ENCODE measurements around the gene ACSM2A.
"Not testable (repeated sequence)": the region's sequence is repeated elsewhere in the genome, so short reads cannot be mapped to it uniquely, and the experiment has no call there.

ACSM2A gene

GRCh38 chr16:20459227-20459626 is 7.9 kb downstream of the ACSM2A start:
- DNase-seq (ENCODE audit: low spot score), result not testable (repeated sequence)

DNA sequence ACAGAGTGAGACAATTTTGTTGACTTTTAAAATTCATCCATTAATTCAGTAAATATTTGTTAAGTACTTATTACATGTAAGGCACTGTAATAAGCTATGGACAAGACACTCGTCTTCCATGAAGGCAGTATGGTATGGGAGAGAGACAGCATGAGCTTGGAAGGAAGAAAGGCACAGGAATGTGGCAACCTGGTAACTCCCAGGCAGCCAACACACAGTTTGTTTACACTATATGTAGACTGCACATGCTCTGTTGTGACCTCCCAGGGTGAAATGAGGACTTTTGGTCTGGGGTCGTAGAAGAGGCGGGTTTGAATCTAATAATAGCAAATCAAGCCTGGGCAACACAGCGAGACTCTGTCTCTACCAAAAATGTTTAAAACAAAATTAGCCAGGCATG is 9.0 kb downstream of the ACSM2A start:
- not testable (repeated sequence) for DNase-seq (ENCODE audit: low spot score)

GRCh38 chr16:20468954-20469353 is 17.6 kb downstream of the ACSM2A start:
- DNase-seq (ENCODE audit: low spot score), result not testable (repeated sequence)

- DNase-seq (ENCODE audit: low spot score), result not testable (repeated sequence)
These were observed 18.6 kb downstream of the ACSM2A start for GRCh38 chr16:20469930-20470329.

- not testable (repeated sequence) for DNase-seq (ENCODE audit: low spot score)
These were observed 19.4 kb downstream of the ACSM2A start for GRCh38 chr16:20470732-20471131.

- DNase-seq (ENCODE audit: low spot score), result not testable (repeated sequence)
These were observed 25.9 kb downstream of the ACSM2A start for GRCh38 chr16:20477188-20477744.

- DNase-seq (ENCODE audit: low spot score), result not testable (repeated sequence)
These were observed 32.7 kb downstream of the ACSM2A start for GRCh38 chr16:20483989-20484388.

GRCh38 chr16:20484726-20485125 is 33.4 kb downstream of the ACSM2A start:
- no peak for DNase-seq (ENCODE audit: low spot score)

DNA sequence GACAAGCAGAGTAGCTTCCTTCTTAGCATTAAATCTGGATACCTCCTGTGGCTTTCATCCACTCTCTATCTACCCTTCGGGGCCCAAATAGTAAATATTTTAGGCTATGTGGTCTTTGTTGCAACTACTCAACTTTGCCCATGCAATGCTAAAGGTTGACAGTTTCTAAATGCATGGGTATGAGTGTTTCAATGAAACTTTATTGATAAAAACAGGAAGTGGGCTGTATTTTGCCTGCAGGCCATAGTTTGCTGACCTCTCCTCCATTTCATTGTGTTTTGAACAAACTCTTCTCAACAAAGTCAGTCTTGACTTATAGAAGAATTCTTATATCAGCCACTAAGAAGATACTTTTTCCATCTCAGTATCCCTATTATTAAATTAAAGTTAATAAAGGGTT is 34.1 kb downstream of the ACSM2A start:
- DNase-seq (ENCODE audit: low spot score), result no peak

- DNase-seq (ENCODE audit: low spot score), result not testable (repeated sequence)
These were observed 39.7 kb downstream of the ACSM2A start for GRCh38 chr16:20490994-20491393.

- not testable (repeated sequence) for DNase-seq (ENCODE audit: low spot score)
These were observed 40.1 kb downstream of the ACSM2A start for GRCh38 chr16:20491448-20491847.

GRCh38 chr16:20504418-20504817 is 53.1 kb downstream of the ACSM2A start:
- DNase-seq (ENCODE audit: low spot score), result no peak

GRCh38 chr16:20507280-20507679 is 56.0 kb downstream of the ACSM2A start:
- DNase-seq (ENCODE audit: low spot score), result no peak

DNA sequence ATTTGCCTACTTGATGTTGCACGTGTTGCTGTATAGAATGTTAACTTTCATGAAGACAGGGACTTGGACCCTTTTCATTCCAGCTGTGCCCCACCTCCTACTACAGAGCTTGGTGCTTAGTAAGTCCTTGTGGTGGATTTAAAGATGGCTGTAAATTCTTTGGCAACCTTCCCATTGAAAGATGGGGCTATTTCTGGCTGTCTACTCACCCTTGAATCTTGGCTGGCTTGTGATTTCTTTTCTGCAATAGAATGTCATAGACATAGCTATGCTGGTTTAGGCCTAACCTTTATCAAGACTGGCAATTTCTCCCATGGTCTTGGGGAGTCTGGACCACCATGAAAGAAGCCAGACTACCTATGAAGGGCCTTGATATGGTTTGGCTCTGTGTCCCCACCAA is 59.0 kb downstream of the ACSM2A start:
- no peak for DNase-seq (ENCODE audit: low spot score)

DNA sequence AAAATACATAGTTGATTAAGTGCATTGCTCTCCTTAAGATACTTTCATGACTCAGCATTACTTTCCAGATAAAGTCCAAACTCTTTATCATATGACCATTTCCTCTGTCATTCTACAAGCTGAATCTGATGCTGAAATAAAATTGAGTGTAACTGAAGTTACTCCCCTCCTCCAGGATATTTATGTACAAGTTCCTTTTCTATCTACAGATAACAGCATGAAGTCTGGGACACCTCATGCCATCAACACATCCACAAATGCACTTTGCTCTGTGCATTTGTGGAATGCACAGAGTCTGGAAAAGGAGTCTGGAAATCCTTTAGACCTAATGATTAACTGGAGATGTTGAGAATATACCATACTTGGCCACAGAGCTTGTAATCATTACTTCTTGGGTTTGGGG is 64.4 kb downstream of the ACSM2A start:
- DNase-seq (ENCODE audit: low spot score), result no peak

DNA sequence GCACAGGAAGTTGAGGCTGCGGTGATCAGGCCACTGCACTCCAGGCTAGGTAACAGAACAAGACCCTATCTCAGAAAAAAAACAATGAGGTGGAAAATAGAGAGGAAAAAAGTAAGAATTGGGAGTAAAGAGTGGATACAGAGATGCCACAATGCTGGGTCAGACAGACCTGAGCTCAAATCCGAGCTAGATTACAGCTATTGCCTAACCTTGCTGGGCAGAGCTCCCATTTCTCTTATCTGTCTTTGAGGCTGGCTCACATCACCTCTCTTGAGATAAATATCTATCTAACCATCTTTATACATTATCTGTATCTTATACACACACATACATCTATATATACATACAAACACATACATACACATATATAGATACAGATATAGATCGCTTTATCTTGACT is 65.8 kb downstream of the ACSM2A start:
- DNase-seq (ENCODE audit: low spot score), result no peak

DNA sequence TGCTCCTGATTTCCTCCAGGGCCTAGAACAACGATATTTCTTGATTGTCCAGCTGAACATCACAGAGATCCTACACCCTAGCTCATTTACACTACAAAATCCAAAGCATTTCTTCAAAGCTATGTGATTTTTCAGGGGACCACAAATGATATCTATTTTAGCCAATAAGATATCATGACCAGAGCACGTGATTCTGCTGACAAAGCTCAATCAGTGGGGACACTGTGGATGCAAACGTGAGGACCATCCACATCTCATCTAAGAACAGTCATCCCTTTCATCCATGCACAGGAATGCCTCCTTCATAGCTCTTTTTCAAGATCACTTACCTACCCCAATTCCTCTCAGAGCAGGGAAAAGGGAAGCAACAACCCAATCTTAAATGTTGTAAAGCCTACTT is 67.9 kb downstream of the ACSM2A start:
- DNase-seq (ENCODE audit: low spot score), result no peak

- DNase-seq (ENCODE audit: low spot score), result no peak
These were observed 68.8 kb downstream of the ACSM2A start for GRCh38 chr16:20520103-20520502.

GRCh38 chr16:20531795-20532194 is 80.5 kb downstream of the ACSM2A start:
- not testable (repeated sequence) for DNase-seq (ENCODE audit: low spot score)

- not testable (repeated sequence) for DNase-seq (ENCODE audit: low spot score)
These were observed 81.0 kb downstream of the ACSM2A start for GRCh38 chr16:20532284-20532792.

GRCh38 chr16:20536669-20537068 is 85.3 kb downstream of the ACSM2A start:
- not testable (repeated sequence) for DNase-seq (ENCODE audit: low spot score)
